Heart left ventricle (tissue), 16 donors: Measurements from ENCODE around the gene ZNF283. TPM values are rescaled to one million over a fixed set of nuclear protein-coding genes. Genes with fewer than 3 reads are reported as not detected.

ENCODE experiments used
- ATAC-seq, 4 donors: fragments of 200-7000 bp; cut with Tn5 transposase; one replicate each; pipeline ENCODE4 v1.9.1; 2020 to 2022; ENCODE audit warnings: moderate library complexity in 4 of 4, mild to moderate bottlenecking in 3 of 4, moderate number of reproducible peaks in 1 of 4
- DNase-seq, 5 donors: peaks; one replicate each; pipeline ENCODE4 v3.0.0-alpha.2; 2020
- H3K27ac ChIP-seq, 12 donors: fragments of 200-600 bp; sonication (generic) in 4 of 12; one replicate each; pipeline versions ENCODE4 v1.5.0 to v1.8.0; 2016 to 2022; ENCODE audit warnings: mild to moderate bottlenecking in 2 of 12
- H3K27me3 ChIP-seq, 9 donors: fragments of 200-600 bp; sonication (generic) in 2 of 9; one replicate each; pipeline versions ENCODE4 v1.5.1 to v1.8.0; 2016 to 2022; ENCODE audit warnings: mild to moderate bottlenecking in 3 of 9
- H3K36me3 ChIP-seq, 9 donors: fragments of 200-600 bp; sonication (generic) in 2 of 9; one replicate each; pipeline versions ENCODE4 v1.5.0 to v1.8.0; 2018 to 2022; ENCODE audit warnings: mild to moderate bottlenecking in 2 of 9
- H3K4me1 ChIP-seq, 12 donors: fragments of 200-600 bp; sonication (generic) in 4 of 12; one replicate each; pipeline versions ENCODE4 v1.5.0 to v1.8.0; 2016 to 2022; ENCODE audit warnings: mild to moderate bottlenecking in 3 of 12
- H3K4me3 ChIP-seq, 12 donors: fragments of 200-600 bp; sonication (generic) in 4 of 12; one replicate each; pipeline versions ENCODE4 v1.5.0 to v1.8.0; 2017 to 2022; ENCODE audit warnings: mild to moderate bottlenecking in 9 of 12, moderate library complexity in 4 of 12
- H3K9me3 ChIP-seq, 12 donors: fragments of 200-600 bp; sonication (generic) in 4 of 12; one replicate each; pipeline versions ENCODE4 v1.5.0 to v1.8.0; 2016 to 2022; ENCODE audit warnings: mild to moderate bottlenecking in 1 of 12
- CTCF ChIP-seq, 12 donors: fragments of 200-600 bp; sonication (generic) in 4 of 12; IDR thresholded peaks; one replicate each; pipeline versions ENCODE4 v1.5.0 to v1.8.0; 2018 to 2022; ENCODE audit warnings: antibody characterized with exemption in 12 of 12, mild to moderate bottlenecking in 5 of 12
- POLR2A ChIP-seq, 2 donors: fragments of 450-650 bp; IDR thresholded peaks; one replicate each; pipeline ENCODE4 v1.6.1; 2017; ENCODE audit warnings: antibody characterized with exemption in 2 of 2, mild to moderate bottlenecking in 2 of 2, moderate library complexity in 2 of 2
- WGBS, 4 donors: extraction: QIAGEN DNeasy Blood & Tissue Kit in 2 of 4; methylation state at CpG; one replicate each; pipeline versions ENCODE4 v1.1.5 to v1.1.7; 2013 to 2018; 5-methylcytosine and 5-hydroxymethylcytosine counted together
- intact Hi-C, 10 donors: fragments of 100-400 bp; cut with DNase I; formaldehyde crosslinking; loops; one replicate each; pipeline versions ENCODE4 v1.11.1 to v1.14.2; 2022
- long read RNA-seq, 3 donors: library from polyadenylated mRNA; unstranded; transcript quantifications; one replicate each; pipeline ENCODE4 v2.0.0, GENCODE V29; 2020 to 2021
- polyA plus RNA-seq, 2 donors: library from polyadenylated mRNA; stranded (reverse); fragments of 200-250 nt; gene quantifications; one replicate each; pipeline ENCODE4 v1.2.3, GENCODE V29; 2013
- total RNA-seq, 9 donors: library from RNA; depleted of rRNA in 2 of 9; stranded (reverse); fragments of >200 nt in 2 of 9; fragmentation: NEBNext Ultra II Directional in 3 of 9; extraction: Animal tissue kit (Norgen Biotek cat#: 25700) in 3 of 9; gene quantifications; one replicate each; pipeline versions ENCODE4 v1.1.0 to v1.2.4, GENCODE V29; 2016 to 2023
- donor health status: ischemic (EF 13 %, LVEDD 7.1; RV severe dilation, severe dysfunction).
- donor health status: healthy with polysubstance abuse.
- donor health status: DM: no; HTN: yes; CAD: no.
- donor health status: DM: no; HTN: no; CAD: no.
- donor health status: ischemic (EF 25% LVEDD 6.9; RV normal size, moderate dysfunction).
- donor health status: ischemic (EF 25% LVEDD 5.7; RV mildly dilated, moderate dysfunction).
- donor health status: healthy.
- donor health status: DM: yes; HTN: yes; CAD: no.
- donor health status: ischemic (EF 35%, LVEDD 5.7; RV mildly dilated, moderate dysfunction).
- donor health status: nonischemic (EF 11% LVEDD 7.7; RV severe dilation, severe dysfunction).
- donor health status: DM: yes; HTN: yes; CAD: no.
- donor health status: PGD.
- donor health status: ischemic (EF 29% LVEDD 5.4; RV normal size, mild dysfunction).
- donor health status: nonischemic (EF 23%, LVEDD 6.1; RV moderate dilation, normal function).

Gene ZNF283
- 10 to 100 TPM in 6 of 9 donors, 1 to 10 TPM in 3; 4.6 to 13.4 (median 11.9) TPM for total RNA-seq
- 1 to 10 TPM; 4.8 to 5.0 TPM for polyA plus RNA-seq
- long read RNA-seq, donor 1, partial matches to known transcripts: 1 of 16 reads
- long read RNA-seq, donor 1, other reads (novel, unspliced or antisense): 14 of 16 reads
- long read RNA-seq, donor 2, full-length matches to known transcripts: 5 of 34 reads
- long read RNA-seq, donor 2, partial matches to known transcripts: 5 of 34 reads
- long read RNA-seq, donor 2, other reads (novel, unspliced or antisense): 24 of 34 reads
- long read RNA-seq, donor 3, partial matches to known transcripts: 2 of 16 reads
- long read RNA-seq, donor 3, other reads (novel, unspliced or antisense): 13 of 16 reads

- ATAC-seq: peak; percentile 99 to 100 (median 100)
- 5 to 14% (median 7%) methylated on average over 35 to 46 of the region's 46 CpGs for WGBS, 4 donors
- TF ChIP-seq POLR2A (IDR thresholded peaks at IDR 0.05) (peak in 1 of 2 donors; percentile 21), CTCF (IDR thresholded peaks at IDR 0.05) (no peak)
- no peaks in the 10 kb centered on the region for H3K9me3 ChIP-seq
- peaks cover 0 to 3% (median 0%) of the 10 kb centered on the region in 9 donors for H3K27me3 ChIP-seq
- H3K4me3 ChIP-seq: peak within 1 kb of the TSS; percentile 32 to 78 (median 70)
- peaks cover 0 to 14% (median 7%) of the 10 kb centered on the region in 12 donors for H3K4me1 ChIP-seq
- H3K27ac ChIP-seq: peak within 1 kb of the TSS in 11 of 12 donors; percentile 0 to 83 (median 72)
- peaks cover 0 to 40% (median 28%) of the 10 kb centered on the region in 9 donors for H3K36me3 ChIP-seq
- intact Hi-C loops: loop anchor here in 2 of 10 donors (1.0 to 10.0 kb wide), 3 partner anchors 75 to 108 kb away; partner anchors contain the start of gene ZNF45 (in 1 of the 2)
- DNase-seq: peak; percentile 89 to 95 (median 91)
These were observed at the start of gene ZNF283 for GRCh38 chr19:43826787-43827754. Gene ZNF283 (plus strand): TSS chr19:43827321. CDS start chr19:43833505, 6,184 bp downstream.

GRCh38 chr19:43778651-43779050 is 48.5 kb upstream of the ZNF283 start:
- intact Hi-C loops: no loop called here
- H3K4me3 ChIP-seq: peak overlapping the region in 1 of 12 donors; percentile 39
- WGBS, 4 donors: 77 to 96% (median 84%) methylated on average over 1 of the region's 1 CpG
- ATAC-seq (no peak), DNase-seq (no peak)
- no peaks in the 10 kb centered on the region for H3K36me3 ChIP-seq
- H3K27ac ChIP-seq: peak overlapping the region in 2 of 12 donors; percentile 30 to 74
- no peaks in the 10 kb centered on the region for H3K9me3 ChIP-seq
- TF ChIP-seq POLR2A (IDR thresholded peaks at IDR 0.05) (no peak), CTCF (IDR thresholded peaks at IDR 0.05) (no peak)
- H3K27me3 ChIP-seq: peaks cover 0 to 22% (median 6%) of the 10 kb centered on the region in 9 donors
- H3K4me1 ChIP-seq: peaks cover 0 to 62% (median 13%) of the 10 kb centered on the region in 12 donors

- Histone ChIP-seq H3K4me1 (peaks cover 0 to 61% (median 9%) of the 10 kb centered on the region in 12 donors), H3K36me3 (no peaks in the 10 kb centered on the region), H3K4me3 (peak overlapping the region in 1 of 12 donors; percentile 39), H3K9me3 (no peaks in the 10 kb centered on the region), H3K27ac (peak overlapping the region in 2 of 12 donors; percentile 30 to 74), H3K27me3 (peaks cover 0 to 22% (median 6%) of the 10 kb centered on the region in 9 donors)
- TF ChIP-seq CTCF (IDR thresholded peaks at IDR 0.05) (no peak), POLR2A (IDR thresholded peaks at IDR 0.05) (no peak)
- WGBS, 4 donors: 58 to 73% (median 66%) methylated on average over 7 to 16 of the region's 16 CpGs
- intact Hi-C loops: no loop called here
- ATAC-seq (peak in 2 of 4 donors; percentile 8 to 30), DNase-seq (peak in 1 of 5 donors; percentile 49)
These were observed 47.8 kb upstream of the ZNF283 start for GRCh38 chr19:43779147-43779819.
